DOHH2 (cell line): ENCODE data around the gene ADNP2.

ENCODE experiments used
- EZH2phosphoT487 ChIP-seq: fragments of 200-600 bp; sonication (generic); IDR thresholded peaks from 2 replicates; pipeline ENCODE4 v1.6.1; 2017; ENCODE audit warnings: borderline replicate concordance, mild to moderate bottlenecking, antibody characterized with exemption, low read length, moderate library complexity, mixed read lengths
- TF ChIP-seq, protein P1 (sequence below): fragments of 200-600 bp; sonication (generic); IDR thresholded peaks from one replicate; pipeline ENCODE4 v1.5.1; 2014; ENCODE audit warnings: antibody characterized with exemption, mild to moderate bottlenecking, low read depth, low read length; ENCODE audit not compliant: poor library complexity, severe bottlenecking

- TF ChIP-seq, protein P1, sequence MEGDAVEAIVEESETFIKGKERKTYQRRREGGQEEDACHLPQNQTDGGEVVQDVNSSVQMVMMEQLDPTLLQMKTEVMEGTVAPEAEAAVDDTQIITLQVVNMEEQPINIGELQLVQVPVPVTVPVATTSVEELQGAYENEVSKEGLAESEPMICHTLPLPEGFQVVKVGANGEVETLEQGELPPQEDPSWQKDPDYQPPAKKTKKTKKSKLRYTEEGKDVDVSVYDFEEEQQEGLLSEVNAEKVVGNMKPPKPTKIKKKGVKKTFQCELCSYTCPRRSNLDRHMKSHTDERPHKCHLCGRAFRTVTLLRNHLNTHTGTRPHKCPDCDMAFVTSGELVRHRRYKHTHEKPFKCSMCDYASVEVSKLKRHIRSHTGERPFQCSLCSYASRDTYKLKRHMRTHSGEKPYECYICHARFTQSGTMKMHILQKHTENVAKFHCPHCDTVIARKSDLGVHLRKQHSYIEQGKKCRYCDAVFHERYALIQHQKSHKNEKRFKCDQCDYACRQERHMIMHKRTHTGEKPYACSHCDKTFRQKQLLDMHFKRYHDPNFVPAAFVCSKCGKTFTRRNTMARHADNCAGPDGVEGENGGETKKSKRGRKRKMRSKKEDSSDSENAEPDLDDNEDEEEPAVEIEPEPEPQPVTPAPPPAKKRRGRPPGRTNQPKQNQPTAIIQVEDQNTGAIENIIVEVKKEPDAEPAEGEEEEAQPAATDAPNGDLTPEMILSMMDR: no peak
- no peak for TF ChIP-seq EZH2phosphoT487
Observed at GRCh38 chr18:80059945-80060344, 49.1 kb upstream of the ADNP2 start.
